DMS53 treated with DMSO at 0.1 percent for 48 hours (cell line): Measurements from ENCODE around the gene MARCHF10.
A peak's percentile ranks its signal among the peaks of the same experiment; 100 is the strongest.
"Not testable (repeated sequence)": the region's sequence is repeated elsewhere in the genome, so short reads cannot be mapped to it uniquely, and the experiment has no call there.

Experiments
- DNase-seq: peaks from one replicate; lab custom pipeline; 2025; ENCODE audit not compliant: unreplicated experiment; lab: John Stamatoyannopoulos, UW

The MARCHF10 gene, protein sequence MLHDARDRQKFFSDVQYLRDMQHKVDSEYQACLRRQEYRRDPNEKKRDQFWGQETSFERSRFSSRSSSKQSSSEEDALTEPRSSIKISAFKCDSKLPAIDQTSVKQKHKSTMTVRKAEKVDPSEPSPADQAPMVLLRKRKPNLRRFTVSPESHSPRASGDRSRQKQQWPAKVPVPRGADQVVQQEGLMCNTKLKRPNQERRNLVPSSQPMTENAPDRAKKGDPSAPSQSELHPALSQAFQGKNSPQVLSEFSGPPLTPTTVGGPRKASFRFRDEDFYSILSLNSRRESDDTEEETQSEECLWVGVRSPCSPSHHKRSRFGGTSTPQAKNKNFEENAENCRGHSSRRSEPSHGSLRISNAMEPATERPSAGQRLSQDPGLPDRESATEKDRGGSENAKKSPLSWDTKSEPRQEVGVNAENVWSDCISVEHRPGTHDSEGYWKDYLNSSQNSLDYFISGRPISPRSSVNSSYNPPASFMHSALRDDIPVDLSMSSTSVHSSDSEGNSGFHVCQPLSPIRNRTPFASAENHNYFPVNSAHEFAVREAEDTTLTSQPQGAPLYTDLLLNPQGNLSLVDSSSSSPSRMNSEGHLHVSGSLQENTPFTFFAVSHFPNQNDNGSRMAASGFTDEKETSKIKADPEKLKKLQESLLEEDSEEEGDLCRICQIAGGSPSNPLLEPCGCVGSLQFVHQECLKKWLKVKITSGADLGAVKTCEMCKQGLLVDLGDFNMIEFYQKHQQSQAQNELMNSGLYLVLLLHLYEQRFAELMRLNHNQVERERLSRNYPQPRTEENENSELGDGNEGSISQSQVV

GRCh38 chr17:62807812-62808575 is at the start of gene MARCHF10:
TSS of gene MARCHF10 (minus strand) at chr17:62808314. CDS start at chr17:62801735, 6,579 bp downstream.
- DNase-seq = peak; percentile 53

GRCh38 chr17:62857526-62857925 is 49.4 kb upstream of the MARCHF10 start:
- no peak for DNase-seq

GRCh38 chr17:62856594-62856993 is 48.5 kb upstream of the MARCHF10 start:
- DNase-seq = no peak

DNA sequence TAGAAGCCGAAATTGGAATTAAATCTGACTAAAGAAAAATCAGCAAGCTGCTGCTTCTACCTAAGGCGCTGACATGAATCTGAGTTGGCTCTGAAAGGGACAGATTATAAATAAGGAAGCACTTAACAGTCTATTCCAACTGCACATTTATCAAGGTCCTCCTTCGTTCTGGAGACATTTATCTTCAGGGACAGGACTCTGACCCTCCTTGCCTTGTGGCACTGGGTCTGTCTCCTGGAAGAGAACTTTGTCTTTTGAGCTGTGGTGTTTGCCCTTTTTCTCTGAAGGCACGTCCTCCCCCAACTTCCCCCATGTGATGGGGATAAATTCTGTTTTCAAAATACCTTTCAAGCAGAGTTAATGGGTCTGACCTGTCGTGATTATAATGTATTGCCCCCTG is 47.0 kb upstream of the MARCHF10 start:
- no peak for DNase-seq

GRCh38 chr17:62854098-62854680 is 46.1 kb upstream of the MARCHF10 start:
- no peak for DNase-seq

DNA sequence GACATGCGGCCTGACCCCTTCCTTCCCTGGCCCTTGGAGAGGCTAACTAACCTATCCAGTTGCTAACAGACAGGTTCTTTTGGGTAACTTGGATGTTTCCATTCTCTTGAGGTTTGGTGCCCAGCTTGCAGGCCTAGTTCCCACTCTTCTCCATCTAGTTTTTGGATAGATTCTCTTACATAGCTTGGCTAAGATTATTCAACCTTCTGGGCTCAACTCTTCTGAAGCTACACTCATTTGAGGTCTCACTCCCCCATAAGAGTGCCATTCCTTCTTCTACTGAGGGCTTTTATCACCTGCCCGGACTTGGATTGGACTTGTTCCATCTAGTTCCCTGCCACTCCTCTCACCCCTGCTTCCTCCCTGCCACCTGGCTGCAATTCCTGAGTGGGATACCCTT is 44.1 kb upstream of the MARCHF10 start:
- DNase-seq = no peak

DNA sequence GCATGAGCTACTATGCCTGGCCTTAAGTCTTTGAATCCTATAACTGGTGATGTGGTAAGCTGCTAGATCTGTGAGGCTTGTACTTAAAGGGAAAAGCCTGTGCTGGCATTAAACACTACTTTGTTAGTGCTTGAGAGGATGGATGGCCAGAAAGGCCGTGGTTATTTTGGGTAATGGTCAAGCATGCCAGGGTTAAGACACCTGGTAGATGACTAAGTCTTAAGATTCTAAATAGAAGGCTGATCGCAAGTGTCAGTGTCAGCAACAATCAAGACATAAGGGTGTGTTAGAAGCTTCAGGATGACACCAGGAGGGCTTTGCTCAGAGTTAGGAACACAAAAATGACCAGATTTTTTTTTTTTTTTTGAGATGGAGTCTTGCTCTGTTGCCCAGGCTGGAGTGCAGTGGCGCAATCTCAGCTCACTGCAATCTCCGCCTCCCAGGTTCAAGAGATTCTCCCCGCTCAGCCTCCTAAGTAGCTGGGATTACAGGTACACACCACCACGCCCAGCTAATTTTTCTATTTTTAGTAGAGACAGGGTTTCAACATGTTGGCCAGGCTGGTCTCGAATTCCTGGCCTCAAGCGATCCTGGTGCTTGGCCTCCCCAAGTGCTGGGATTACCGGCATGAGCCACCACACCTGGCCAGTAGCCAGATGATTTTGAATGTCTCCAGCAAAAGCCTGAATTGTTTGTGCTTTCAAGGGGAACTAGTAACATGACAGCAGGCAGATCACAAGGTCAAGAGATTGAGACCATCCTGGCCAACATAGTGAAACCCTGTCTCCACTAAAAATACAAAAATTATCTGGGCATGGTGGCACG is 41.7 kb upstream of the MARCHF10 start:
- DNase-seq = not testable (repeated sequence)

GRCh38 chr17:62848334-62848733 is 40.2 kb upstream of the MARCHF10 start:
- no peak for DNase-seq

DNA sequence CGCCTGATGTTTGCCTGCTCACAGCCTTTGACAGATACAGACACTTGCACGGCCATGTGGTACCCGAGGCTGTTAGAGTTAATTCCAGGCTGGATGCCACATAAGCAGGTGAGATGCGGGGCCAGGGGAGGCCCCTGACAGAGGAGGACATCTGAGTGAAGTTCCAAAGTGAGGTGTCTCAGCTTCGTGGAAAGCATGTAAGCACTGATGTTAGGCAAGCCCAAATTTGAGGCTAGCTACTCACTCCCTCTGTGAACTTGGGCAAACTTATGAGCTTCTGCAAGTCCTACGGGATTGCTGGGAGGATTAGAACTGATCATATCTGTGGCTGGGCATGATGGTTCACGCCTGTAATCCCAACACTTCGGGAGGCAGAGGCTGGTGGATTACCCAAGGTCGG is 39.3 kb upstream of the MARCHF10 start:
- DNase-seq = no peak

DNA sequence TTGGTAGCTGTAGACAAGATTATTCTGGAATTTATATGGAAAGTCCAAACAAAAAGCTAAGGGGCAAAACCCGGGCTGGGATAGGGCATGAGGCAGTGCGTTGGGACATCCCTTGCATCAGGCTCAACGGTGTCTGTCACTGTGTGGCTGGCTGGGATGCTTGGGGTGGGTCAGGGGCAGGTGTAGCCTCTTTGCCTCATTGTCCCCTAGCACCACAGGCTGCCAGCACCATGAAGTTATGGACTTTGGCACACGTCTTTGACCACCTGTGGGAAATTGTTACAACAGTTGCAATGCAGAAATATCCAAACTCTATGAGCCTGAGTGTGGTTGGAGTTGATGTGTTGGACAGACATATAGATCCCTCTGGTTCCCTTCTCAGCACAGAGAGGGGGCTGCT is 32.8 kb upstream of the MARCHF10 start:
- no peak for DNase-seq

GRCh38 chr17:62833816-62834215 is 25.7 kb upstream of the MARCHF10 start:
- DNase-seq = not testable (repeated sequence)

GRCh38 chr17:62832405-62832804 is 24.3 kb upstream of the MARCHF10 start:
- no peak for DNase-seq

DNA sequence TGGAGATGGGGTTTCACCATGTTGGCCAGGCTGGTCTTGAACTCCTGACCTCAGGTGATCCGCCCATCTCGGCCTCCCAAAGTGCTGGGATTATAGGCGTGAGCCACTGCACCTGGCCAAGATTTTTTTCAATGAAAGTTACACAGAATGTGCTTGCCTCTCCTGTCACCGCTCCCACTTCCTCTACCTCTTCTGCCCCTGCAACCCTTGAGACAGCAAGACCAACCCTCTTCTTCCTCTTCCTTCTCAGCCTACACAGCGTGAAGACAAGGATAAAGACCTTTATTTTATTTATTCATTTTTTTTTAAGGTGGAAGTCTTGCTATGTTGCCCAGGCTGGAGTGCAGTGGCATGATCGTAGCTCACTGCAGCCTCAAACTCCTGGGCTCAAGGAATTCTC is 23.0 kb upstream of the MARCHF10 start:
- DNase-seq = not testable (repeated sequence)

DNA sequence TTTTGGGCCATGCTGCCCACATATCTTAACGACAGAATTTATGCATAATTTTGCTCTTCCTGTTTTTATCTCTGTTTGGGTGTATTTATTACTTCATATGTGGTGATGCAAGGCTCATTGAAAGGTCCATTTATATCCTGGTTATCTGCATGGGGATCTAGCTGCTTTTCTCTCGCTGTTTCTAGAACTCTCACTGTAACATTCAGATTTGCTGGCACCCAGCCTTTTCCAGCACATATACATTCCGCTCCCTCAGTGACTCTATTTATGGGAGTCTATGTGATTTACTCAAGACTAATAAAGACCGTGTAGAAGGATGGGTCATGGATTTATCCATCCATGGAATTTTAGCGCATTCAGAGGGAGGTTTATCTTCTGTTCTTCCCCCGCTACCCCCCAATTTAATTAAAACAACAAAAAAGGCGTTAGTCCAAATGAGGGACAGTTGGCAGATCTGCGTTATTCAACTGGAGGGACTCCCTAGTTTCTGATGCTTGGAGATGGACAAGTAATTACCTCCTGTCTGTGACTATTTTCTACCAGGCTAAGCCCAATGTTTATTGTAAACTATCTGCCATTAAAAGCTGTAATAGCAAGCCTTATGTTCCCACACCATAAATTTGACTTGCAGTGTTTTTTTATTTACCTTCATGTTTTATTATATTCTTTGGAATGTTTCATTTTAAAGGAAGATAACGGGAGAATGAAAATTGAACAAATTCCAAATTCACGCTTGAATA is 19.8 kb upstream of the MARCHF10 start:
- no peak for DNase-seq

- no peak for DNase-seq
These were observed 18.8 kb upstream of the MARCHF10 start for GRCh38 chr17:62826956-62827355.

GRCh38 chr17:62825182-62825581 is 17.1 kb upstream of the MARCHF10 start:
- no peak for DNase-seq

- DNase-seq = no peak
These were observed 16.4 kb upstream of the MARCHF10 start for GRCh38 chr17:62824290-62825131.

- no peak for DNase-seq
These were observed 15.2 kb upstream of the MARCHF10 start for GRCh38 chr17:62823111-62823893.
